ENCODE results near the gene DNAH1.

DNAH1 gene

DNA sequence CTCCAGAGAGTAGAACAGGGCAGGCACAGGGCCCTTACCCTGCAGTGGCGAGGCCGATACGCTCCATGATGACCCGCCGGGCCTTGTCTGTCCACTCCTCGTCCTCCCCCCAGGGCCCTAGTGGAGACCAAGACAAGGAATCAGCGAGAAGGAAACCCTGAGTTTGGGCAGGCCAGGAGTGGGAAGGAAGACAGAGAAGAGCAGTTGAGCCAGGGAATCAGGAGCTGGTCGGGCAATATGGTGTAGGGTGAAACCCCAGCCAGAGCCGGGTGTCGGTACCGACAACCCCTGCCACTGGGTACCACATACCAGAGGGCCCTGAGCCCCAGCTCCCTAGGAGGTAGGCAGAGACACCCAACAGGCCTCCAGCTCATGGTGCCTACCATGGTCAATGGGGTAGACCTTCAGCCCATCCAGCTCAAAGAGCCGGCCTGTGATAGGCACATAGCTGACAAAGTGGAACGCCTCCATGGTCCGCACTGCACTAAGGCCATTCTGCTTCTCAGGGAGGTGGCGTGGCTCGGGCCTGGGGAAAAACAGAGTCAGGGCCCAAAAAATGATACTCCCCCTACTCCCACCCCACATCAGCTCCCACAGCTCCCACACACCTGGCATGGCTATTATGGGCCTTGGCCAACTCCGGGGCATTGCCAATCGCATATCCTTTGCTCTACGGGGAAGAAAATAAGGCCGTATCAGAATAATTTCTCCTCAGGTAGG lies 90.8 kb downstream of the DNAH1 start:
- no peak for DNase-seq

DNA sequence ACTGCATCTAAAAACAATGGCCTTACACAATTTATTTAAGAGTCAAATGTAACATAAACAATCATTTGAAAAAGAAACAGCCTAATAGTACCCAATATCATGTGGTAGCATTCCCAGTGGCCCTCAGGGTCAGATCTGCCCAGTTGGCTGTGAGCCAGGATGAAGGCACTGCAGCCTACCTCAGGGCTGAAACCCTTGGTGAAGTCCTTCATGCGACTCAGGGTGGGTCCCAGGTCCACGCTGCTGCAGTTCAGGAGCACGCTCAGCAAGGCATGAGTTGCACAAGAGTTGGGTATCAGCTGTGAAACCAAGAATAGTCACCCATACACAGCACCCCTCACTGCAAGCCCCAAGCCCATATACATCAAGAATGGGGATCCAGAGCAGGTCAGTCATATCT lies 91.7 kb downstream of the DNAH1 start:
- DNase-seq, result no peak

DNA sequence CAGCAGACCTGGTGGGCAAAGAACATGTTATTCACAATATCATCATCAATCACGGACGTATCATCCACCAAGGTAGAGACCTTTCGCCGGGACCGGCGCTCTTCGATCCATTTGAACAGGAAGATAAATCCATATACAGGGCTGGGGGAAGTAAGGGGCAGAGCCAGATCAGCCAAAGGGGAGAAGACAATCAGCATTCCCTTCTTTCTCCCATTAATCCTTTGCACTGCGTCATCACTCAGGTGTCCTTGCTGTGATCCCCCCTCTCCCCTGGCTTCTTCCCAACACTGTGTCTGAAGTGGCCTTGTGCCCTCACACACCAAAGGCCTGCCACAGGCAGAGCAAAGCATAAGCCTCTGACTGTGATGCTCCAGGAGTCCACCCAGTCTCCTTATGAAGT lies 92.3 kb downstream of the DNAH1 start:
- no peak for DNase-seq

DNA sequence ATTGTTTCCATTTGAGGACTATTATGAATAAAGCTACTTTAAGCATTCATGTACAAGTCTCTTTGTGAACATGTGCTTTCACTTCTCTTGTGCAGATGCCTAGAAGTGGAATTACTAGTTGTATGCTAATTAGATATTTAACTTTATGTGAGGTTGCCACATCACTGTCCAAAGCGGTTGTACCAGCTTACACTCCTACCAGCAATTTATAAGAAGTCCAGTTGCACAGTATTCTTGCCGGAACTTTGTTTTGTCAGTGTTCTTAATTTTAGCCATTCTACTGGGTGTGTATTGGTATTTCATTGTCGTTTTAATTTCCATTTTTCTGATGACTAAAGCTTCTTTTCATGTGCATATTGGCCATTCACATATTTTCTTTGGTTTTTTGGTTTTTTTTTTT lies 99.7 kb downstream of the DNAH1 start:
- DNase-seq, result no peak

DNA sequence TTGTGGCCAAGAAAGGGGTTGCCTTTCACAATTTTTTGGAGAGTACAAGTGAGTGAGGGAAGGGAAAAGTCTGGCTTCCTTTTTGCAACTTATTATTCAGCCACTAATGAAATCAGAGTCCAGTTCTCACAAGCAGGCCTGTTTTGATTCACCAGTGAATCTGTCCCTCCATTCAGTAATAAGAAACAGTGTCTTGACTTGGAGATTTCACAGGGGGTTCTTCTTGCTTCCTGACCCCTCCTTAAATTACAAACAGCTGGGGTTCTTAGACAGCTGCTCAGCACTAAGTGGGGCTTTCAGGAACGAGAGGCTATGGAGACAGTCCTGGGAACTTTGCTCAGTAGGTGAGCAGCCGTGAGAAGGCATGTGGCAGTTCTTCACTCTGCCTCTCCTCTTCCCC lies 104.3 kb downstream of the DNAH1 start:
- no peak for DNase-seq

DNA sequence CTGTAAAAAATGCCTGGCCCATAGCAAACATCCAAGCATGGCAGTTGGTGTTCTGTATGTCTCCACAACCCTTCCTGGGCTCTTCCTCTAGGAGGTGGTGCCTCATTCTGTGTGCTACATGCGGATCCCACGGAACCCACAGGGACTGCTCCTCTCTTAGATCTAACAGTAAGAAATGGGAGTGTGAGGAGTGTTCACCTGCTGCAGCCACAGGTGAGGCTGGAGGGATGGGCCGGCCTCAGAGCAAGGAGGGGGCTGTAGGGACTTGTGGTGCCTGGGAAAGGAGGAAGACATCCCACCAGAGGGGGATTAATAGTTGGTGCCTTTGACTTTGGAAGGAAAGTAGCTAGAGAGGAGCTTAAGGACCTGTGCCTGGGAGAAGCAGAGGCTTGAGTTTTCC lies 106.5 kb downstream of the DNAH1 start:
- no peak for DNase-seq

DNA sequence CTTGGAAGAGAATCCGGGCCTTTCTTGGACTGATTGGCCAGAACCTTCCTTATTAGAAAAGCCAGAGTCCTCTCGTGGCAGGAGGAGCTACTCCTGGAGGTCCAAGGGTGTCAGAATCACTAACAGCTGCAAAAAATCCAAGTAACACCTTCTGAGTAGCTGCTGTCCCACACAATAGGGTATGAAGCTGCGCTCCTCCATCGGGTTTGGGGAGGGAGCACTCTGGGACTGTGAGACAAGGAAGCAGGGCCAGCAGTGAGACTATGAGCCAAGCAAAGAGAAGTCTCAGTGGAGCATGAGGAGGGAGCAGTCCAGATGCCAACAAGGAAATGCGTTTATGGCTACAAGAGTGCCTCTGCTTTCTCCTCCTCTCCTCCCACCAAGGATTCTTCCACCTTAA lies 107.1 kb downstream of the DNAH1 start:
- no peak for DNase-seq

DNA sequence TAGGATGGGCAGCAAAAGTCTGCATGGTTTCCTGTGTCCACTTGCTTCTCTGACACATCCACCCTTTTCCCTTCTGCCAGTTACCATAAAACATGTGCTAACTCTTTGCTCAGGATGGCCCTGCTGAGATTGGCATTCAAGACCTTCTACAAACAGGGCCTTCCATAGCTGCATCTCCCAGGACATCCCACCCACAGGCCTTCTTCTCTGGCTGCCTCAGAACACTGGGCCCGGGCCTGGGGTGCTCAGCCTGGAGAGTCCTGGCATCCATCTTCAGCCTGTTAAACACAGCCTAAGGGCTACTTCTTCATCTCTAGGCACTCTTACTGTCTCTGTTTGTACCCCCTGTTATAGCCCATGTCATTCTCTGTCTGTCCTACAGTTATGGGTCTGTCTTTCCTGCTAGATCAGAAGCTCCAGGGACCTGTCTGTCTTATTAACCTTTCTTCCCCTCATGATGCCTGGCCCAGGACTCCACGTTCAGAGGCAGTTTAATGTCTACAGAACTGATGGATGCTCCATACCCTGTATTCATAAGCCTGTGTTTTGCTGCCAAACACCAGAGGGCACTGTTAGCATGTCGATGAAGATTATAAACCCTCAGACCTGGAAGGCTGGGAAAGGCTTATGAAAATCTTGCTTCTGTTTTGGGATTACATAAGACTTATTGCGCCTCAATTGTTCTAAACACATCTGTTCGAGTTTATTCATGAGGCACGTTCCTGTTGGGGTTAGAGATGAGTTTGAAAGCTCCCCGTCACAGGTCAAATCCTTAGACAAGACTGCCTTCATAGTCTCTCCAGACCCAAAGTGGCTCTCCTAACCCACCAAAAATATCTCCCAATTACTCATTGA lies 112.3 kb downstream of the DNAH1 start:
- DNase-seq, result peak in 1 of 2 experiments; percentile 11

DNA sequence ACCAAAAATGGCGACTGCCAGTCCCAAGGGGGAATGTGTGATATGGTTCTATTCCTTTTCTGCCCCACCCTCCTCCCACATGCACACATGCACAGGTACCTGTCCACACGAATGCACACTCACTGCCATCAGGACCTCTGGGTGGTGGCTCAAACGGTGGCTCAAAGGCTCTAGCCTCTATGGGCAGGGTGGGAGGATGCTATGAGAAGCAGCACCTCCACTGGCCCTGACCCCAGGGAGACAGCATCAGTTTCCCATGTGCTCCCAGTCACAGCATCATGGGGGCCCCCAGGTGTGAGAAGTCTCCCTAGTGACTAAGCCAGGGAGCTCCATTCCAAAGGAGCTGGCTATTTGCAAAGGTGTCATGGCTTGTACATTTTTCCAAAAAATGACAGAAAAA lies 112.9 kb downstream of the DNAH1 start:
- DNase-seq, result no peak

DNA sequence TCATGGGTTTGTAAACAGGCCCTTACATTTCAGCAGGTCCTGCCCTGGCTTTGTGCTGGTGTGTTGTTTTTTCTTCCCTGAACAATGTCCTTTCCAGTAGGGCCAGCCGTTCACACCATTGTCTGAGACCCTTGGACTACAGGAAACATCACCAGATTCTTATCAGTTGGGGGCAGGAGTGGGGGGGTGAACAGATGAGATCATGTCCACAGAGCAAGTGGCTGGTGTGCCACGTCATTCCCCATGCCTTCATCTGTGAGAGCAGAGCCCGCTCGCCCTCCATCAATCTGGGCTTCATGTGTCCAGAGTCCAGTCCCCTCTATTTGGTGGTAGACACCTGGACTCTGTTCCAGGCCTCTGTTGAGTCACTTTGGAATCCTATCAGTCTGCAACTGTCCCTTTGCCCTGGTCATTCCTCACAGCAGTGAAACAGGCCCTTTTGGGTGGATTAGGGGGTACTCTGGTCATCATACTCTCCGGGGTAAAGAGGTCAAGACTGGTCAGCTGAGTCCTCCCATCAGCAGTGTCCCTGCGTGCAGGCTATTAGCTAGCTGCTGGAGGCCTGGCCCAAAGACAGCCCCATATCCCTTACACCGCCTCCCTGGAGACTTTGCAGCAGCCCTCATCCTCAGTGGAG lies 113.8 kb downstream of the DNAH1 start:
- no peak for DNase-seq

DNA sequence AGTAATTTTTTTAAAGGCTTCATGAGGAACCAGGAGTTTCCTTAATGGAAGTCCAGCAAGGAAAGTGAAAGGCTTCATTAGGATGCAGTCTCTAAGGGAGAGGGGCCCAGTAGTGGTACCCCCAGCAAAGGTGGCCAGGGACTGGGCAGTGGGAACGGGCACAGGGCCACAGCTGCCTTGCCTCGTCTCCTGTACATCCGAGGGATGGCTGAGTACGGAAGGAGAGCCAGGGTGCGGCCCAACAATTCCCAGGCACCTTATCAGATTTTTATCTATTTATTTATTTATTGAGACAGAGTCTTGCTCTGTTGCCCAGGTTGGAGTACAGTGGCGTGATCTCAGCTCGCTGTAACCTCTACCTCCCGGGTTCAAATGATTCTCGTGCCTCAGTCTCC lies 114.3 kb downstream of the DNAH1 start:
- DNase-seq, result no peak

DNA sequence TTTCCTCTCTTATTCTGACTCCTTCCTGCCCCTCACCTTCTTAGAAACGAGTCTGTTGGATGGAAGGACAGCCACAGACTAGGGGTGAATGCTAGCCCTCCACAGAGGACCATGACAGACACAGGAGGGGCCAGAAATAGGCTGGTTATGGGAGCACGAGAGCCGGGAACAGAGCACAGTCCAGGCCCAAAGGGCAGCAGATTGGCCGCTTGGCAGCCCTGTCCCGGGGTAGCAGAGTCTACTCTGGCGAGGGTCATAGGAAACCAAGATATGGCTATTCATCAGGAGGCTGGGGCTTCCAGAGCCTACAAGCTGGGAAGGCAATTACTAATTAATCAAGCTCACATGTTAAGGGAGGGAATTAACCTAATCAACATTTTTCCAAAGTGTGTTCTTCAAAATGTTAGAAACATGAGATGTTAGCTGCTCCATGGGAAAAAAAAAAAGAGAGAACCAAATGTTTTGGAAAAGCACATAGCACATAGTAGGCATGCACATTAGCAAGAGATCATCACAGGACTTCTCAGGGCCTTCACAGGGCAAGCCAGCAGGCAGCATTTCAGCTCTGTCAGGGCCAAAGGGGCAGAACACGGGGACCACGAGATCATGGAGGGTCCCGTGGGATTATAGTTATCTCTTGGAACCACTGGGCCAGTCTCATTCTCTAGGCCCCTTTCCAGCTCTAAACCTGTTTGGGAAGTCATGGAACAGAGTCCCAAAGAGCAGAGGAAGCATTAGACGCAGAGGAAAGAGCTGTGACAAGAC lies 115.5 kb downstream of the DNAH1 start:
- no peak for DNase-seq

DNA sequence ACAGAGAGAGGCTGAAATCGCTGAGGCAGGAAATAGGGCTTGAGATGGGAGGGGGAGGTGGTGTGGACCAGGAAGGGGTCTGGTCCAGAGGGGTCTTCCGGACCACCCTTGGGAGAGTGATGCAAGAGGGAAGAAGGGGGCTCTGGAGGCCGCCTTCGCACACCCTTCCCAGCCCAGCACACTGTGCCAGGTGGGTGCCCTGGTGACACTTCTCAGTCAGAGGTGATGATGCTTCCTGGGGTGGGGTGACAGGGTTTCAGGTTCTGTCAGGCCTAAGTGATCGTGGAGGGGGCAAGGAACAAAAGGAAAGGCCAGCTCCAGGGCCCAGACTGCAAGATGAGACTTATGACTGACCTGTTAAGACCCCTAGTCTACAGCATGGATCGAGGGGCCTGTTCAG lies 116.1 kb downstream of the DNAH1 start:
- no peak for DNase-seq

DNA sequence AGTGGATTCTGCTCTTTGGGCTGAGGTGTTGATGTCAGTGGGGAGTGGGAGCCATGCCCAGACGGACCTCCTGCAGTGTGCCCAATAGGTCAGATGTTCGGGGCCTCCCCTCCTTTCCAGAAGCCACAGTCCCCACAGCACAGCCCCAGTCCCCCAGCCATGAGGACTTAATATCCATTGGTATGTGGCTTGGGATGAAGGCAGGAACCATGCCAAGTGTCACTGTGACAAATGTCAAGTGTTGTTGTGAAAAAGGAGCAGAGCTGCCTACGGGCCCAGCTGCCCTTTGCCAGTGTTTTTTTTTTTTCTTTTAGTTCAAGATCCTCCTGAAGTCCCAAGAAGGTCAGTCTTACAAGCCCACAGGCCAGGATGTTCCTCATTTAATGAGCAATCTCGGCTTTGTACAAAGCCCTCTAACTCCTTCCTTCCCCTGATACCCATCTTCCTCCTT lies 116.6 kb downstream of the DNAH1 start:
- no peak for DNase-seq

DNA sequence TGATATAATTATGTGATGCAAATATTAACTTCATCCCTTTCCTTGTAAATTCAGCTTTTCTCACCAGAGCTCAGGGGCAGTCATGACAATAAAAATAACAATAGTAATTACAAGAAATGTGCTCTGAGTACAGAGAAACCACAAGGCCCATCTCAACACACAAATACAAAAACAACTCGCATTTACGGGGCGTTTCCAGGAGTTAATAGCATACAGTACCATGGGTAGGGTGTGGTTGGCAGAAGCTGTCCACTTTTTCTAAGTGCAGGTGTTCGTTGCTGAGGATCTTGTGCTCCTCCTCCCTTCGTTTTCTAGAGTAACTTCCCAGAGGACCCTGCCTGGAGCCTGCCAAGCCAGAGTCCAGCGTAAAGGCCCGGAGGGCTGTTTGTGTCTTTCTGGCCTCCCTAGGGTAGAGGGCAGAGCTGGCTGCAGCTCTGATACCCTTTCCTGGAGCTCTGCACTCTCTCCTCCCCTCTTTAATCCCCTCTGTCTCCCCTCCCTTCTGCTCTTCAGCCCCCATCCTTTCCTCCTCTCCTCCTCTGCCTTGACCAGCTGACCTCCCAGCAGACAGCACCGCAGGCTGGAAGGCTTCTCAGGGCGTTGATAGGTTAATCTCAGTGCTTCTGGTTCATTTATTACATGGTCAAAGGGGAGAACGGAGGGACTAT lies 117.3 kb downstream of the DNAH1 start:
- no peak for DNase-seq

DNA sequence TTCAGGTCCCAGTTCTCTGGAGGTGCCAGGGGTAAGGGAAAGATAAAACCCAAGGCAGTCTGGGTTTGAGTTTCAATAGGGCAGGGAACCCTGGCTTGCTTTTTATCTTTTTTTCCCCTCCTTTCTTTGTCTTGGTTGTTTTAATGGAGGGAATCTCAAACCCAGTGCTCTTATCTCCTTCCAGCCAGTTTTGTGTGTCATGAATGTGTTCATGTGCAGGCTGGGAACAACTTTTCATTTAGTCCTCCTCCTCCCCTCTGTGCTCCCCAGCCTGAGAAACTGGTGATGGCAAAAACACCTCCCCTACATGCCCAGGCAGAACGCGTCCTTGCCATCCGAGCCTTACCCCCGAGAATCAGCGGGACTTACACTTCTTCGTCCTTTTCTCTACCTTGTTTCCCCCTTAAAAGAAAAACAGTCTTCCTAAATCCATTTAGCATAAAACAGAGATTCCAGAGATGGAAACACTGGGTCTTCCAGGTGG lies 117.9 kb downstream of the DNAH1 start:
- no peak for DNase-seq

DNA sequence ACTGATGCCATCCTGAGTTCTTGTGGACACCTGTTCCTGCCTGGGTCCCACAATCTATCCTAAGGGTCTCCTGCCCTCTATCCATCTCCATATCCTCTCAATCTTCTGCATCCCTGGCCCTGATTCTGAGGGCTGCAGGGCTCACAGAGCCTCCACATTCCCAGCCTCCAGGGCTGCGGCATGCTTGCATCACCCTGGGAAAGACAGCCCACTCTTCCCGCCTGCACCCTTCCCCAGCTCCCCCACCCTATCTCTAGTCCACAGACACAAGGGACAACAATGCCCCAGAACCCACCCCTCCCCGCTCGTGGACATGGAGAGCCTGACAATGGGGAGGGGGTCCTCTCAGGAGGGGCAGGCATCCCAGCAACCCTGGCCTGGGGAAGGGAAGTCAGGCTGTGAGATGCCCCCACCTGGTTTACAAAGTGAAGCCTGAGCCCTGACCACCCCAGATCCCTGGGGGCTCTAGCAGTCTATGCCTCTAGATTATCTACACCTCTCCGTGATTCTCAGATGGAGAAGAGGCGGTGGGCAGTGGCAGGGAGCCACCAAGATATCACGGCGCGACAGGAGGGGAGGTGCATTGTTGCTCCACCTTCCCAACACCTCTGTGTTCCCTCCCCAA lies 118.5 kb downstream of the DNAH1 start:
- no peak for DNase-seq

DNA sequence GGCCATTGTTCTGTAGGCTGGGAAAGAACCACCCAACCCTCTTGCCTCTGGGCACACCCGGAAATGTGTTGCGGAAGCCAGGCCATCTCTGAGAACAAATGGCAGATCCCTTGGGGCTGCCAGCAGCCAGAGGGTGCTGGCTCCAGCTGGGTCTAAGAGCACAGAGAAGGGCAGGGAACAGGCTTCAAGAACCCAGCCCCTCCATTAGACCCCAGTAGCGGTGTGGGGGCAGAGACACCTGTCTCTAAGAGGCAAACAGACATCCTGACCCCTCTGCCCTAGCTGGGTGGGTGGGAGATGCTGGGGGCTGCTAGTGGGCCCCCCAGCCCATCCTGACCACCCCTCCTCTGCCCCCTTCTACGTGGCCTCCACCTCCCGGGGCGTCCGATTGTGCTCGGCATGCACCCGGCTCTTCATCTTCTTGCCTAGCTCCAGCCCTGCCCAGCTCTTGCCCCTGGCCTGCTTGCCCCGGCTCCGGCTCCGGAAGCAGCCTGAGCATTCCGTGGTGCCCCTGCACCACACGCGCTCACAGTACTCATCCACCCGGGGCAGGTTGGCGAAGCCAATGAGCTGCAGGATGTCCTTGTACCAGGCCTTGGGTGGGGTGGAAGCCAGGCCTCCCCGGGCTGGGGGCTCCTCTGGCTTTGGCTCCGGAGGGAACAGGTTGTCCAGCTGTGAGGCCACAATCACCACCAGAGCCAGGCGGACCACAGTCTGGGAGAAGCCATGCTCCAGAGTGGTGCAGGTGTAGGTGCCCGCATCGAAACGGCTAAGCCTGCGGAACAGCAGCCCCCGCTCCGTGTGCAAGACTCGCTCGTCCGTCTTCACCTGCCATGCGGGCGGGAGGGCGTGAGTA lies 119.4 kb downstream of the DNAH1 start:
- no peak for DNase-seq

DNA sequence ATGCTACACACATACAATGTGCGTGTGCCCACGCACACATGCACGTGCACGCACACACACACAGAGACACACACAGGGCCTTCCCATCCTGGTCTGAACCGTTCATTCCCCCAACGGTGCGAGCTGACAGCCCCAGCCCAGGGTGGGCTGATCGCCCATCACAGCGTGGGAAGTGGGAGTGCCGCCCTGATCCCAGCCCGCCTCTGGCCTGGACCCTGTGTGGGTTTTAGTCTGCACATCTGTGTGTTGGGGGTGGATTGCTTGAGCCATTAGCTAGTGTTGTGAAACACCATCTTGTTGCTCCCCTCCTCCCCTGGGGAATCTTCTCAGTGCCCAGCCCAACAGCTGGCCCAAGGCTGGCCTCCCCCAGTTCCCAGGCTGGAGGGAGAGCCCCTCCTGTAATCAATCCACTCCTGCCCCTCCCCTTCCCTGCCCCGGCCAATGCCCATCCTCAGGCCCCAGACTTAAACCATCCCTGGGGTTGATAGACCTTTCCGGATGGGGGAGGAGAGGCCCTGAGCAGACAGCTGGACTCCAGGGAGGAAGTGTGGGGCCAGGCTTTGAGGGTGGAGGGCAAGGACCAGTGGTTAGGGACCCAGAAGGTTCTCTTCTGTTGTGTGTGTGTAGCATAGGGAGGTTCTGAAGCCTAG lies 120.5 kb downstream of the DNAH1 start:
- DNase-seq, result no peak
